Mesodermal cell (in vitro differentiated cells): ENCODE data around the gene FAM184A.

Experiments
- H3K27ac ChIP-seq: 2 replicates; pipeline ENCODE4 v1.7.0; 2013; ENCODE audit warnings: mild to moderate bottlenecking, low read depth, low read length, moderate library complexity; ENCODE audit not compliant: severe bottlenecking
- H3K36me3 ChIP-seq: 2 replicates; pipeline ENCODE4 v1.7.1; 2013; ENCODE audit warnings: mild to moderate bottlenecking, low read length, moderate library complexity; ENCODE audit not compliant: control insufficient read depth, insufficient read depth
- H3K4me1 ChIP-seq: one replicate; pipeline ENCODE4 v1.7.1; 2013; ENCODE audit warnings: mild to moderate bottlenecking, low read length; ENCODE audit not compliant: insufficient read depth, control insufficient read depth, poor library complexity, severe bottlenecking
- H3K4me3 ChIP-seq: 2 replicates; pipeline ENCODE4 v1.7.0; 2013; ENCODE audit warnings: low read length, control low read depth, mild to moderate bottlenecking; ENCODE audit not compliant: insufficient read depth, poor library complexity, severe bottlenecking; ENCODE audit errors: extremely low read depth
- H3K9me3 ChIP-seq: 2 replicates; pipeline ENCODE4 v1.7.1; 2013; ENCODE audit warnings: mild to moderate bottlenecking, low read length, moderate library complexity; ENCODE audit not compliant: control insufficient read depth
- WGBS, 2 experiments: methylation state at CpG; one replicate each; pipeline ENCODE4 v1.1.5; 2013; ENCODE audit warnings: missing lambda C conversion rate in 2 of 2; ENCODE audit not compliant: insufficient coverage in 2 of 2; 5-methylcytosine and 5-hydroxymethylcytosine counted together

The FAM184A gene

GRCh38 chr6:119073307-119074051, 5.0 kb downstream of the FAM184A start:
- Histone ChIP-seq H3K4me1 (no peaks in the 10 kb centered on the region), H3K4me3 (no peak overlapping the region), H3K9me3 (no peaks in the 10 kb centered on the region), H3K27ac (no peak overlapping the region), H3K36me3 (no peaks in the 10 kb centered on the region)
- 85 to 95% methylated on average over 2 to 4 of the region's 4 CpGs for WGBS, 2 experiments

GRCh38 chr6:119071576-119071975, 6.9 kb downstream of the FAM184A start:
- no peak overlapping the region for H3K27ac ChIP-seq
- no peaks in the 10 kb centered on the region for H3K4me1 ChIP-seq
- WGBS, 2 experiments, result 100% methylated on average over 1 of the region's 2 CpGs; no CpG with 5 or more reads in 1 of the 2 experiments
- H3K4me3 ChIP-seq, result no peak overlapping the region
- H3K9me3 ChIP-seq, result no peaks in the 10 kb centered on the region
- no peaks in the 10 kb centered on the region for H3K36me3 ChIP-seq

- Histone ChIP-seq H3K4me3 (no peak overlapping the region), H3K4me1 (no peaks in the 10 kb centered on the region)
These were observed 11.4 kb downstream of the FAM184A start for GRCh38 chr6:119067091-119067490.

GRCh38 chr6:119066517-119066916, 11.9 kb downstream of the FAM184A start:
- WGBS, 2 experiments, result no CpG with 5 or more reads among the region's 1 CpG
- Histone ChIP-seq H3K9me3 (no peaks in the 10 kb centered on the region), H3K36me3 (no peaks in the 10 kb centered on the region), H3K4me3 (no peak overlapping the region), H3K27ac (no peak overlapping the region), H3K4me1 (no peaks in the 10 kb centered on the region)

More at GRCh38 chr6:119067091-119067490, 11.4 kb downstream of the FAM184A start:
- Histone ChIP-seq H3K27ac (no peak overlapping the region), H3K36me3 (no peaks in the 10 kb centered on the region), H3K9me3 (no peaks in the 10 kb centered on the region)

- Histone ChIP-seq H3K4me1 (no peaks in the 10 kb centered on the region), H3K36me3 (no peaks in the 10 kb centered on the region), H3K4me3 (no peak overlapping the region), H3K27ac (no peak overlapping the region), H3K9me3 (no peaks in the 10 kb centered on the region)
- WGBS, 2 experiments, result no CpG with 5 or more reads among the region's 2 CpGs
These were observed 12.5 kb downstream of the FAM184A start for GRCh38 chr6:119065955-119066354.

GRCh38 chr6:119065382-119065781, 13.1 kb downstream of the FAM184A start:
- no peak overlapping the region for H3K4me3 ChIP-seq
- WGBS, 2 experiments, result 87 to 94% methylated on average over 5 of the region's 5 CpGs
- no peaks in the 10 kb centered on the region for H3K4me1 ChIP-seq
- H3K27ac ChIP-seq, result no peak overlapping the region
- H3K9me3 ChIP-seq, result no peaks in the 10 kb centered on the region
- H3K36me3 ChIP-seq, result no peaks in the 10 kb centered on the region

- Histone ChIP-seq H3K27ac (no peak overlapping the region), H3K4me1 (no peaks in the 10 kb centered on the region), H3K4me3 (no peak overlapping the region), H3K36me3 (no peaks in the 10 kb centered on the region), H3K9me3 (no peaks in the 10 kb centered on the region)
- 90 to 92% methylated on average over 2 to 5 of the region's 5 CpGs for WGBS, 2 experiments
These were observed 15.0 kb downstream of the FAM184A start for GRCh38 chr6:119063491-119063890.

- no peaks in the 10 kb centered on the region for H3K36me3 ChIP-seq
- H3K4me1 ChIP-seq, result no peaks in the 10 kb centered on the region
- H3K27ac ChIP-seq, result no peak overlapping the region
- no peak overlapping the region for H3K4me3 ChIP-seq
- no peaks in the 10 kb centered on the region for H3K9me3 ChIP-seq
- 80 to 100% methylated on average over 2 of the region's 3 CpGs for WGBS, 2 experiments
These were observed 17.2 kb downstream of the FAM184A start for GRCh38 chr6:119061215-119061614.

GRCh38 chr6:119060255-119060907, 18.1 kb downstream of the FAM184A start:
- H3K36me3 ChIP-seq, result no peaks in the 10 kb centered on the region
- no peak overlapping the region for H3K4me3 ChIP-seq
- no peak overlapping the region for H3K27ac ChIP-seq
- no peaks in the 10 kb centered on the region for H3K4me1 ChIP-seq
- H3K9me3 ChIP-seq, result no peaks in the 10 kb centered on the region
- 64 to 74% methylated on average over 3 of the region's 4 CpGs for WGBS, 2 experiments

- Histone ChIP-seq H3K4me3 (no peak overlapping the region), H3K9me3 (no peaks in the 10 kb centered on the region), H3K4me1 (no peaks in the 10 kb centered on the region), H3K27ac (no peak overlapping the region), H3K36me3 (no peaks in the 10 kb centered on the region)
- WGBS, 2 experiments, result no CpG with 5 or more reads among the region's 1 CpG
These were observed 23.4 kb downstream of the FAM184A start for GRCh38 chr6:119055069-119055468.

- H3K4me1 ChIP-seq, result no peaks in the 10 kb centered on the region
These were observed 25.5 kb downstream of the FAM184A start for GRCh38 chr6:119052987-119053386.

More at GRCh38 chr6:119052987-119053386, 25.5 kb downstream of the FAM184A start:
- Histone ChIP-seq H3K27ac (no peak overlapping the region), H3K9me3 (no peaks in the 10 kb centered on the region), H3K36me3 (no peaks in the 10 kb centered on the region), H3K4me3 (no peak overlapping the region)
- no CpG with 5 or more reads among the region's 1 CpG for WGBS, 2 experiments
